Measurements from ENCODE around the gene SENP8. TPM values are rescaled to one million over a fixed set of nuclear protein-coding genes. Genes with fewer than 3 reads are reported as not detected.

The SENP8 gene
- total and polyA plus RNA-seq, 2 of the 4 experiments (the other 2 are of a cell fraction): 1.6 to 2.9 TPM

DNA sequence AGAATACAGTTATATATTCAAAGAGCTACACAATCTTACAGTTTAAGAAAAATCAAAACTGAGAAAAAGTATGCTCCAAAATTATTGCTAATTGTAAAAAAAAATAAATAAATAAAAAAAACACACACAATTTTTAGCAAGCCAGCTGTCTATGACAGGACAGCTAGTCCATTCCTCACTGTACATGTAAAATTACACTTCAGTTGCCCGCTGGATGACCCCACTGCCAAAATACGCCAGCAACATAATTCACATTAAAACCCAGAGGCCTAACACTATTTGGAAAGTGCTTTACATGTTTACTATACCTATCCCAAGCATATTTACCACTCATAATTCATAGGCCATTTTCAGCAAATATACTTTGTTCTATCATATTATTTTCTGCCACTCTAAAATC is 6.1 kb upstream of the SENP8 start:
- Histone ChIP-seq H3K4me2 (ENCODE audit: low read depth, low read length) (no peak overlapping the region), H2BK120ac (ENCODE audit: low read depth, low read length) (no peak overlapping the region), H4K8ac (ENCODE audit: low read depth in 2 of 2, low read length in 2 of 2) (no peak overlapping the region), H4K5ac (ENCODE audit: low read depth, low read length) (no peak overlapping the region), H3K14ac (replicated peaks; ENCODE audit: low read depth, low read length) (no peak overlapping the region), H3K27me3 (ENCODE audit: control insufficient read depth, insufficient read depth, low read length) (no peaks in the 10 kb centered on the region), H2BK15ac (ENCODE audit: low read depth, low read length) (no peak overlapping the region), H3K23ac (ENCODE audit: low read depth, low read length) (no peak overlapping the region), H3K9me1 (ENCODE audit: insufficient read depth, low read length) (no peaks in the 10 kb centered on the region), H3K4me3 (ENCODE audit: insufficient read depth, low read depth, low read length) (no peak overlapping the region), H3K56ac (ENCODE audit: extremely low read depth, insufficient read depth, low read length) (no peak overlapping the region), H2BK5ac (ENCODE audit: low read depth, low read length, poor library complexity, severe bottlenecking) (no peak overlapping the region), H3K4me1 (ENCODE audit: control insufficient read depth, insufficient read depth, low read length) (peaks cover 2% of the 10 kb centered on the region), H2AFZ (replicated peaks; ENCODE audit: low read length, poor library complexity) (no peak overlapping the region), H3K18ac (ENCODE audit: low read depth, low read length) (no peak overlapping the region), H3K9me3 (ENCODE audit: control insufficient read depth, insufficient read depth, low read length) (no peaks in the 10 kb centered on the region), H4K20me1 (ENCODE audit: insufficient read depth, low read length) (peaks cover 50% of the 10 kb centered on the region), H2AK5ac (ENCODE audit: low read depth, low read length) (no peak overlapping the region), H3K36me3 (ENCODE audit: control insufficient read depth, insufficient read depth, low read length) (no peaks in the 10 kb centered on the region), H2BK20ac (ENCODE audit: low read depth, low read length) (no peak overlapping the region), H3K9ac (ENCODE audit: low read depth, low read length) (no peak overlapping the region), H3K79me1 (ENCODE audit: low read depth in 1 of 2, low read length in 2 of 2) (peaks cover 20 to 61% of the 10 kb centered on the region in 2 experiments), H3K4ac (ENCODE audit: low read depth, low read length) (no peak overlapping the region), H4K91ac (ENCODE audit: insufficient read depth, low read depth, low read length) (no peak overlapping the region), H3K27ac (ENCODE audit: insufficient read depth, low read length) (no peak overlapping the region), H2AK9ac (replicated peaks; ENCODE audit: low read depth, low read length, poor library complexity) (no peak overlapping the region)
- ChIA-PET CTCF (no interaction called here), POLR2A (ENCODE audit: unreplicated experiment) (interaction anchor here (0.6 kb wide), 1 partner anchor 38 kb away, joined by 4 read pairs; no protein-coding TSS in a partner anchor)
- TF ChIP-seq, protein P1, sequence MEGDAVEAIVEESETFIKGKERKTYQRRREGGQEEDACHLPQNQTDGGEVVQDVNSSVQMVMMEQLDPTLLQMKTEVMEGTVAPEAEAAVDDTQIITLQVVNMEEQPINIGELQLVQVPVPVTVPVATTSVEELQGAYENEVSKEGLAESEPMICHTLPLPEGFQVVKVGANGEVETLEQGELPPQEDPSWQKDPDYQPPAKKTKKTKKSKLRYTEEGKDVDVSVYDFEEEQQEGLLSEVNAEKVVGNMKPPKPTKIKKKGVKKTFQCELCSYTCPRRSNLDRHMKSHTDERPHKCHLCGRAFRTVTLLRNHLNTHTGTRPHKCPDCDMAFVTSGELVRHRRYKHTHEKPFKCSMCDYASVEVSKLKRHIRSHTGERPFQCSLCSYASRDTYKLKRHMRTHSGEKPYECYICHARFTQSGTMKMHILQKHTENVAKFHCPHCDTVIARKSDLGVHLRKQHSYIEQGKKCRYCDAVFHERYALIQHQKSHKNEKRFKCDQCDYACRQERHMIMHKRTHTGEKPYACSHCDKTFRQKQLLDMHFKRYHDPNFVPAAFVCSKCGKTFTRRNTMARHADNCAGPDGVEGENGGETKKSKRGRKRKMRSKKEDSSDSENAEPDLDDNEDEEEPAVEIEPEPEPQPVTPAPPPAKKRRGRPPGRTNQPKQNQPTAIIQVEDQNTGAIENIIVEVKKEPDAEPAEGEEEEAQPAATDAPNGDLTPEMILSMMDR (conservative IDR thresholded peaks at IDR 0.05; ENCODE audit: low read depth, low read length): no peak
- TF ChIP-seq POLR2A (IDR thresholded peaks at IDR 0.05; ENCODE audit: low read depth, low read length): no peak
- no peak for TF ChIP-seq FOS (IDR thresholded peaks at IDR 0.05; ENCODE audit: low read depth, low read length)
- TF ChIP-seq, protein P2, sequence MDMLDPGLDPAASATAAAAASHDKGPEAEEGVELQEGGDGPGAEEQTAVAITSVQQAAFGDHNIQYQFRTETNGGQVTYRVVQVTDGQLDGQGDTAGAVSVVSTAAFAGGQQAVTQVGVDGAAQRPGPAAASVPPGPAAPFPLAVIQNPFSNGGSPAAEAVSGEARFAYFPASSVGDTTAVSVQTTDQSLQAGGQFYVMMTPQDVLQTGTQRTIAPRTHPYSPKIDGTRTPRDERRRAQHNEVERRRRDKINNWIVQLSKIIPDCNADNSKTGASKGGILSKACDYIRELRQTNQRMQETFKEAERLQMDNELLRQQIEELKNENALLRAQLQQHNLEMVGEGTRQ (IDR thresholded peaks at IDR 0.05; ENCODE audit: low read depth, low read length): no peak
- TF ChIP-seq SMC3 (IDR thresholded peaks at IDR 0.05; ENCODE audit: low read depth, low read length): no peak
- no peak for TF ChIP-seq MAZ (IDR thresholded peaks at IDR 0.05; ENCODE audit: borderline replicate concordance, low read depth, low read length)
- TF ChIP-seq MAFK (IDR thresholded peaks at IDR 0.05; ENCODE audit: low read depth, low read length): no peak
- TF ChIP-seq MXI1 (IDR thresholded peaks at IDR 0.05; ENCODE audit: borderline replicate concordance, low read depth, low read length): no peak
- TF ChIP-seq, protein P3, sequence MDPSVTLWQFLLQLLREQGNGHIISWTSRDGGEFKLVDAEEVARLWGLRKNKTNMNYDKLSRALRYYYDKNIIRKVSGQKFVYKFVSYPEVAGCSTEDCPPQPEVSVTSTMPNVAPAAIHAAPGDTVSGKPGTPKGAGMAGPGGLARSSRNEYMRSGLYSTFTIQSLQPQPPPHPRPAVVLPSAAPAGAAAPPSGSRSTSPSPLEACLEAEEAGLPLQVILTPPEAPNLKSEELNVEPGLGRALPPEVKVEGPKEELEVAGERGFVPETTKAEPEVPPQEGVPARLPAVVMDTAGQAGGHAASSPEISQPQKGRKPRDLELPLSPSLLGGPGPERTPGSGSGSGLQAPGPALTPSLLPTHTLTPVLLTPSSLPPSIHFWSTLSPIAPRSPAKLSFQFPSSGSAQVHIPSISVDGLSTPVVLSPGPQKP (IDR thresholded peaks at IDR 0.05; ENCODE audit: borderline replicate concordance, low read depth, low read length): no peak
- no peak for TF ChIP-seq NFE2L2 (IDR thresholded peaks at IDR 0.05; ENCODE audit: low read depth, low read length)
- TF ChIP-seq RFX5 (IDR thresholded peaks at IDR 0.05; ENCODE audit: low read depth, low read length): no peak
- TF ChIP-seq RCOR1 (IDR thresholded peaks at IDR 0.05; ENCODE audit: insufficient replicate concordance, low read length): no peak
- no peak for TF ChIP-seq BHLHE40 (IDR thresholded peaks at IDR 0.05; ENCODE audit: low read depth, low read length)
- TF ChIP-seq CEBPB (IDR thresholded peaks at IDR 0.05; ENCODE audit: low read depth, low read length): no peak
- DNase-seq (no peak), ATAC-seq (ENCODE audit: low read depth) (no peak)
- no CpG with 5 or more reads among the region's 2 CpGs for WGBS, 2 experiments (ENCODE audit: extremely low coverage in 2 of 2, insufficient read length in 1 of 2)
- BruUV-seq (replicated peaks): no TSS peak
- dilution Hi-C loops (cut with HindIII; ENCODE audit: low sequenced_read_pairs, unreplicated experiment): no loop called here
- intact Hi-C loops (cut with micrococcal nuclease): no loop called here
- in situ Hi-C loops (cut with MboI; ENCODE audit: low sequenced_read_pairs): no loop called here

Measured in IMR-90 (cell line).